ENCODE data around the gene EDC3. TPM values are rescaled to one million over a fixed set of nuclear protein-coding genes. Genes with fewer than 3 reads are reported as not detected.

The EDC3 gene
- total RNA-seq, 2 experiments from 2014 or later, result 11.0 to 11.1 TPM

GRCh38 chr15:74722591-74722990, 26.8 kb upstream of the EDC3 start:
- ATAC-seq (ENCODE audit: poor library complexity), result no peak
- DNase-seq, result no peak
- H3K27me3 ChIP-seq (ENCODE audit: control insufficient read depth in 1 of 2, insufficient read depth in 2 of 2, low read length in 2 of 2), result no peaks in the 10 kb centered on the region
- H3K9me3 ChIP-seq (ENCODE audit: control insufficient read depth in 1 of 2, insufficient read depth in 1 of 2, low read length in 2 of 2), result no peaks in the 10 kb centered on the region
- H3K9me3 Mint-ChIP-seq, result no peaks in the 10 kb centered on the region
- CTCF ChIA-PET, result no interaction called here
- no peak overlapping the region for H3K4me3 ChIP-seq (ENCODE audit: low read length)
- H3K4me1 Mint-ChIP-seq (ENCODE audit: low read depth), result peaks cover 5% of the 10 kb centered on the region
- POLR2A ChIA-PET, result no interaction called here
- no peak for TF ChIP-seq CTCF (IDR thresholded peaks at IDR 0.05)
- no peak overlapping the region for H3K27ac ChIP-seq (ENCODE audit: low read depth in 1 of 2, low read length in 2 of 2)
- H3K27me3 Mint-ChIP-seq, result no peaks in the 10 kb centered on the region
- no peak overlapping the region for H3K27ac Mint-ChIP-seq
- H3K4me3 Mint-ChIP-seq, result peak overlapping the region; percentile 31
- H3K36me3 ChIP-seq (ENCODE audit: insufficient read depth, low read length), result no peaks in the 10 kb centered on the region
- H3K4me1 ChIP-seq (ENCODE audit: insufficient read depth, low read length), result peaks cover 15% of the 10 kb centered on the region
- intact Hi-C loops (cut with DNase I, micrococcal nuclease), result no loop called here
- H3K36me3 Mint-ChIP-seq (ENCODE audit: low read depth), result no peaks in the 10 kb centered on the region

- no peaks in the 10 kb centered on the region for H3K36me3 ChIP-seq (ENCODE audit: insufficient read depth, low read length)
- intact Hi-C loops (cut with DNase I, micrococcal nuclease), result no loop called here
- H3K36me3 Mint-ChIP-seq (ENCODE audit: low read depth), result no peaks in the 10 kb centered on the region
- no peaks in the 10 kb centered on the region for H3K27me3 ChIP-seq (ENCODE audit: control insufficient read depth in 1 of 2, insufficient read depth in 2 of 2, low read length in 2 of 2)
- no peak overlapping the region for H3K27ac ChIP-seq (ENCODE audit: low read depth in 1 of 2, low read length in 2 of 2)
- no peaks in the 10 kb centered on the region for H3K27me3 Mint-ChIP-seq
- DNase-seq (peak in 2 of 14 experiments; percentile 27 to 36), ATAC-seq (ENCODE audit: poor library complexity) (no peak)
- POLR2A ChIA-PET, result no interaction called here
- TF ChIP-seq CTCF (IDR thresholded peaks at IDR 0.05), result no peak
- no peaks in the 10 kb centered on the region for H3K9me3 ChIP-seq (ENCODE audit: control insufficient read depth in 1 of 2, insufficient read depth in 1 of 2, low read length in 2 of 2)
- no peak overlapping the region for H3K4me3 Mint-ChIP-seq
- no peaks in the 10 kb centered on the region for H3K4me1 Mint-ChIP-seq (ENCODE audit: low read depth)
- no peak overlapping the region for H3K27ac Mint-ChIP-seq
- CTCF ChIA-PET, result interaction anchor here (0.6 kb wide), 1 partner anchor 64 kb away, joined by 3 read pairs; no protein-coding TSS in a partner anchor
- H3K4me1 ChIP-seq (ENCODE audit: insufficient read depth, low read length), result no peaks in the 10 kb centered on the region
- H3K4me3 ChIP-seq (ENCODE audit: low read length), result no peak overlapping the region
- H3K9me3 Mint-ChIP-seq, result no peaks in the 10 kb centered on the region
Measured at GRCh38 chr15:74716651-74717050, 20.8 kb upstream of the EDC3 start.

GRCh38 chr15:74712311-74712710, 16.5 kb upstream of the EDC3 start:
- Mint-ChIP-seq H3K27me3 (peaks cover 7% of the 10 kb centered on the region), H3K27ac (no peak overlapping the region), H3K4me1 (ENCODE audit: low read depth) (no peaks in the 10 kb centered on the region), H3K4me3 (no peak overlapping the region), H3K36me3 (ENCODE audit: low read depth) (no peaks in the 10 kb centered on the region), H3K9me3 (no peaks in the 10 kb centered on the region)
- ChIA-PET POLR2A (no interaction called here), CTCF (no interaction called here)
- Histone ChIP-seq H3K4me1 (ENCODE audit: insufficient read depth, low read length) (peaks cover 10% of the 10 kb centered on the region), H3K4me3 (ENCODE audit: low read length) (no peak overlapping the region), H3K36me3 (ENCODE audit: insufficient read depth, low read length) (no peaks in the 10 kb centered on the region), H3K27me3 (ENCODE audit: control insufficient read depth in 1 of 2, insufficient read depth in 2 of 2, low read length in 2 of 2) (no peaks in the 10 kb centered on the region), H3K27ac (ENCODE audit: low read depth in 1 of 2, low read length in 2 of 2) (no peak overlapping the region), H3K9me3 (ENCODE audit: control insufficient read depth in 1 of 2, insufficient read depth in 1 of 2, low read length in 2 of 2) (no peaks in the 10 kb centered on the region)
- DNase-seq (no peak), ATAC-seq (ENCODE audit: poor library complexity) (no peak)
- intact Hi-C loops (cut with DNase I, micrococcal nuclease), result no loop called here
- TF ChIP-seq CTCF (IDR thresholded peaks at IDR 0.05), result no peak
